SK-N-SH treated with all-trans-retinoic acid at 6 μM for 48 hours (cell line): Measurements from ENCODE around the gene ADARB2.

Experiments
- ATAC-seq: fragments of 200-7000 bp; cut with Tn5 transposase; 3 replicates; pipeline ENCODE4 v1.9.1; 2020; ENCODE audit warnings: mild to moderate bottlenecking, moderate library complexity
- ARNTL ChIP-seq: fragments of 450-650 bp; formaldehyde crosslinking; IDR thresholded peaks from 2 replicates; pipeline ENCODE4 v1.5.0; 2020; ENCODE audit warnings: low read depth, mild to moderate bottlenecking, moderate library complexity, borderline replicate concordance
- BACH2 ChIP-seq: fragments of 250-450 bp; sonication (Bioruptor Pico); IDR thresholded peaks from 2 replicates; pipeline ENCODE4 v1.9.0; 2021; ENCODE audit warnings: mild to moderate bottlenecking, borderline replicate concordance
- CSDC2 ChIP-seq: fragments of 250-450 bp; sonication (Bioruptor Pico); IDR thresholded peaks from 2 replicates; pipeline ENCODE4 v1.5.0; 2020; ENCODE audit warnings: mild to moderate bottlenecking, moderate library complexity
- GLIS3 ChIP-seq: fragments of 250-450 bp; sonication (Bioruptor Pico); IDR thresholded peaks from 2 replicates; pipeline ENCODE4 v1.5.0; 2020; ENCODE audit warnings: mild to moderate bottlenecking, moderate library complexity
- ISL1 ChIP-seq: fragments of 250-450 bp; sonication (Bioruptor Pico); IDR thresholded peaks from 2 replicates; pipeline ENCODE4 v2.1.2; 2022; ENCODE audit warnings: mild to moderate bottlenecking, moderate library complexity
- OSR1 ChIP-seq: fragments of 250-450 bp; sonication (Bioruptor Pico); IDR thresholded peaks from 2 replicates; pipeline ENCODE4 v1.8.0; 2022; ENCODE audit warnings: moderate library complexity, mild to moderate bottlenecking, inconsistent platforms
- PPARA ChIP-seq: fragments of 250-450 bp; sonication (Bioruptor Pico); IDR thresholded peaks from 2 replicates; pipeline ENCODE4 v1.5.0; 2020; ENCODE audit warnings: mild to moderate bottlenecking, borderline replicate concordance
- RARB ChIP-seq: fragments of 250-450 bp; sonication (Bioruptor Pico); IDR thresholded peaks from 2 replicates; pipeline ENCODE4 v1.8.0; 2021; ENCODE audit warnings: mild to moderate bottlenecking, moderate library complexity
- SNAI2 ChIP-seq: fragments of 250-450 bp; sonication (Bioruptor Pico); IDR thresholded peaks from 2 replicates; pipeline ENCODE4 v1.5.0; 2020; ENCODE audit warnings: mild to moderate bottlenecking, moderate library complexity
- ZC3H10 ChIP-seq: fragments of 250-450 bp; sonication (Bioruptor Pico); IDR thresholded peaks from 2 replicates; pipeline ENCODE4 v1.5.1; 2021; ENCODE audit warnings: mild to moderate bottlenecking, moderate library complexity
- ZFP3 ChIP-seq: fragments of 250-450 bp; sonication (Bioruptor Pico); IDR thresholded peaks from 2 replicates; pipeline ENCODE4 v1.5.0; 2020; ENCODE audit warnings: mild to moderate bottlenecking, moderate library complexity
- ZFP30 ChIP-seq: fragments of 450-650 bp; formaldehyde crosslinking; IDR thresholded peaks from 2 replicates; pipeline ENCODE4 v1.5.0; 2022; ENCODE audit warnings: mild to moderate bottlenecking, moderate library complexity
- ZNF565 ChIP-seq: fragments of 450-650 bp; formaldehyde crosslinking; conservative IDR thresholded peaks from 2 replicates; pipeline ENCODE4 v1.5.0; 2020; ENCODE audit warnings: low read depth, mild to moderate bottlenecking, moderate library complexity
- ZNF8 ChIP-seq: fragments of 450-650 bp; formaldehyde crosslinking; IDR thresholded peaks from 2 replicates; pipeline ENCODE4 v1.5.0; 2020; ENCODE audit warnings: mild to moderate bottlenecking, moderate library complexity
- TF ChIP-seq, protein P1 (sequence below): fragments of 250-450 bp; sonication (Bioruptor Pico); IDR thresholded peaks from 2 replicates; pipeline ENCODE4 v1.8.0; 2020; ENCODE audit warnings: mild to moderate bottlenecking, moderate library complexity, borderline replicate concordance
- TF ChIP-seq, protein P2 (sequence below): fragments of 250-450 bp; sonication (Bioruptor Pico); IDR thresholded peaks from 2 replicates; pipeline ENCODE4 v1.5.1; 2021; ENCODE audit warnings: mild to moderate bottlenecking, moderate library complexity
- TF ChIP-seq, protein P3 (sequence below): fragments of 250-450 bp; sonication (Bioruptor Pico); IDR thresholded peaks from 2 replicates; pipeline ENCODE4 v1.8.0; 2021; ENCODE audit warnings: low read depth, mild to moderate bottlenecking, moderate library complexity, borderline replicate concordance
- TF ChIP-seq, protein P4 (sequence below): fragments of 250-450 bp; sonication (Bioruptor Pico); IDR thresholded peaks from 2 replicates; pipeline ENCODE4 v1.5.0; 2020; ENCODE audit warnings: mild to moderate bottlenecking, moderate library complexity
- TF ChIP-seq, protein P5 (sequence below): fragments of 250-450 bp; sonication (Bioruptor Pico); IDR thresholded peaks from 2 replicates; pipeline ENCODE4 v1.5.1; 2020; ENCODE audit warnings: low read depth, mild to moderate bottlenecking, moderate library complexity

Gene ADARB2

DNA sequence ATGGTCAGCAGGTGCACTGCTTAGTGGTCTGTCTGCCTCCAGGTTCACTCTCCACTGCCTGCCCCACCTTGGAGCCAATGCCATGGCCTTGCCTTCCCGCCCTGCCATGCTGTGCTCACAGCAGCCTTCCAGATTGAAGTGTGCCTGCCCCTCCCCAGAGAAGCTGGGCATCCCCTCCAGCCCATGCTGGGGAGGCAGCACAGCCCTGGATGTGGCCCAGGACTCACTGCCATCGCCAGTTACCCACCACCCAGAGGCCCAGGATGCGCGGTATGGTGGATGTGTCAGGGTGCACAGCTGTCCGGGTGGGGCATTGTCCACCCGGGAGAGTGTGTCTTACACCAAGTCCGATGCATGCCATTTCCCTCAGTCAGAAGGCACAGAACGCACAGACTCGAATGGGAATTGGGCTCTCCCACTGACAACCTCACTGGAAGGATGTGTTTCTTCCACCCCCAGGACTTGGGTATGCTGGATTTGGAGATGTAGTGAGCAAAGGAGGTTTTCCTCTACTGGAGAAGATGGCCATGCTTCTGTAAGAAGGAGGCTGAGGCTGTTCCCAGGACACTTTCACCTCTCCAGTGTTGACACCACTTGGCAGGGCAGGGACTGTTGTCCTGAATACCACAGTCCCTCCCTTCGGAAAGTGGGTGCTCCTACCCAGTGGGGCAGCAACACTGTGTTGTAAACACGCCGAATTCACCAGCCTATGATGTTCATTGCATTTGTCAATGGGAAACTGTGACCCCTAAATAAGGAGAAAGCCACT lies 122.0 kb downstream of the ADARB2 start:
- TF ChIP-seq BACH2 = no peak
- TF ChIP-seq GLIS3 (CRISPR knock-in tag) = no peak
- no peak for TF ChIP-seq ZC3H10 (CRISPR knock-in tag)
- TF ChIP-seq, protein P1, sequence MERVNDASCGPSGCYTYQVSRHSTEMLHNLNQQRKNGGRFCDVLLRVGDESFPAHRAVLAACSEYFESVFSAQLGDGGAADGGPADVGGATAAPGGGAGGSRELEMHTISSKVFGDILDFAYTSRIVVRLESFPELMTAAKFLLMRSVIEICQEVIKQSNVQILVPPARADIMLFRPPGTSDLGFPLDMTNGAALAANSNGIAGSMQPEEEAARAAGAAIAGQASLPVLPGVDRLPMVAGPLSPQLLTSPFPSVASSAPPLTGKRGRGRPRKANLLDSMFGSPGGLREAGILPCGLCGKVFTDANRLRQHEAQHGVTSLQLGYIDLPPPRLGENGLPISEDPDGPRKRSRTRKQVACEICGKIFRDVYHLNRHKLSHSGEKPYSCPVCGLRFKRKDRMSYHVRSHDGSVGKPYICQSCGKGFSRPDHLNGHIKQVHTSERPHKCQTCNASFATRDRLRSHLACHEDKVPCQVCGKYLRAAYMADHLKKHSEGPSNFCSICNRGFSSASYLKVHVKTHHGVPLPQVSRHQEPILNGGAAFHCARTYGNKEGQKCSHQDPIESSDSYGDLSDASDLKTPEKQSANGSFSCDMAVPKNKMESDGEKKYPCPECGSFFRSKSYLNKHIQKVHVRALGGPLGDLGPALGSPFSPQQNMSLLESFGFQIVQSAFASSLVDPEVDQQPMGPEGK (CRISPR knock-in tag) = no peak
- no peak for TF ChIP-seq PPARA (CRISPR knock-in tag)
- TF ChIP-seq ISL1 (CRISPR knock-in tag) = no peak
- TF ChIP-seq ZNF8 (CRISPR knock-in tag) = no peak
- TF ChIP-seq SNAI2 (CRISPR knock-in tag) = no peak
- no peak for TF ChIP-seq ZNF565 (CRISPR knock-in tag)
- TF ChIP-seq, all 23 proteins: peak for 0
- ATAC-seq = no peak

DNA sequence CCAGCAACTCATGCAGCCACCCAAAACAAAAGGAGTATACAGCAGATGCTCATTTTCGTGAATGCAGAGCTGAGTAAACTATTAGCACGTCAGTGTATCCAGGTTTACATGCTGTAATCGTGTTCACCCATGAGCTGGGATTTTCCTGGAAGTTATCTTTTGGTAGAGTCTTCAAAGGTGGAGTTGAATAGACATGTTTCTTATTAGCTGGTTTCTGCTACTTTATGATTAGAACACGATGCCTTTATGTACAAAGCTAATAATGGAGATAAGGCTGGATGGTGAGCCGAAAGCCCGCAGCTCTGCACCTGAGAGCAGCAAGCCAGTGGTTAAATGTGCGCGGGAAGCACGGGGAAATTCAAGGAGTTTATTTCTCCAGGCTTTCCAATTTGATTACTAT lies 123.8 kb downstream of the ADARB2 start:
- no peak for ATAC-seq
- TF ChIP-seq, protein P2, sequence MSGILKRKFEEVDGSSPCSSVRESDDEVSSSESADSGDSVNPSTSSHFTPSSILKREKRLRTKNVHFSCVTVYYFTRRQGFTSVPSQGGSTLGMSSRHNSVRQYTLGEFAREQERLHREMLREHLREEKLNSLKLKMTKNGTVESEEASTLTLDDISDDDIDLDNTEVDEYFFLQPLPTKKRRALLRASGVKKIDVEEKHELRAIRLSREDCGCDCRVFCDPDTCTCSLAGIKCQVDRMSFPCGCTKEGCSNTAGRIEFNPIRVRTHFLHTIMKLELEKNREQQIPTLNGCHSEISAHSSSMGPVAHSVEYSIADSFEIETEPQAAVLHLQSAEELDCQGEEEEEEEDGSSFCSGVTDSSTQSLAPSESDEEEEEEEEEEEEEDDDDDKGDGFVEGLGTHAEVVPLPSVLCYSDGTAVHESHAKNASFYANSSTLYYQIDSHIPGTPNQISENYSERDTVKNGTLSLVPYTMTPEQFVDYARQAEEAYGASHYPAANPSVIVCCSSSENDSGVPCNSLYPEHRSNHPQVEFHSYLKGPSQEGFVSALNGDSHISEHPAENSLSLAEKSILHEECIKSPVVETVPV = no peak
- TF ChIP-seq SNAI2 (CRISPR knock-in tag) = no peak
- TF ChIP-seq ZFP3 (CRISPR knock-in tag) = no peak
- TF ChIP-seq BACH2 = no peak
- TF ChIP-seq, protein P3, sequence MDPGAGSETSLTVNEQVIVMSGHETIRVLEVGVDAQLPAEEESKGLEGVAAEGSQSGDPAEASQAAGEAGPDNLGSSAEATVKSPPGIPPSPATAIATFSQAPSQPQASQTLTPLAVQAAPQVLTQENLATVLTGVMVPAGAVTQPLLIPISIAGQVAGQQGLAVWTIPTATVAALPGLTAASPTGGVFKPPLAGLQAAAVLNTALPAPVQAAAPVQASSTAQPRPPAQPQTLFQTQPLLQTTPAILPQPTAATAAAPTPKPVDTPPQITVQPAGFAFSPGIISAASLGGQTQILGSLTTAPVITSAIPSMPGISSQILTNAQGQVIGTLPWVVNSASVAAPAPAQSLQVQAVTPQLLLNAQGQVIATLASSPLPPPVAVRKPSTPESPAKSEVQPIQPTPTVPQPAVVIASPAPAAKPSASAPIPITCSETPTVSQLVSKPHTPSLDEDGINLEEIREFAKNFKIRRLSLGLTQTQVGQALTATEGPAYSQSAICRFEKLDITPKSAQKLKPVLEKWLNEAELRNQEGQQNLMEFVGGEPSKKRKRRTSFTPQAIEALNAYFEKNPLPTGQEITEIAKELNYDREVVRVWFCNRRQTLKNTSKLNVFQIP (CRISPR knock-in tag) = no peak
- TF ChIP-seq RARB (CRISPR knock-in tag) = no peak
- TF ChIP-seq CSDC2 (CRISPR knock-in tag) = no peak
- no peak for TF ChIP-seq PPARA (CRISPR knock-in tag)
- TF ChIP-seq, protein P1 (CRISPR knock-in tag) = no peak
- no peak for TF ChIP-seq ARNTL (CRISPR knock-in tag)
- TF ChIP-seq, protein P4, sequence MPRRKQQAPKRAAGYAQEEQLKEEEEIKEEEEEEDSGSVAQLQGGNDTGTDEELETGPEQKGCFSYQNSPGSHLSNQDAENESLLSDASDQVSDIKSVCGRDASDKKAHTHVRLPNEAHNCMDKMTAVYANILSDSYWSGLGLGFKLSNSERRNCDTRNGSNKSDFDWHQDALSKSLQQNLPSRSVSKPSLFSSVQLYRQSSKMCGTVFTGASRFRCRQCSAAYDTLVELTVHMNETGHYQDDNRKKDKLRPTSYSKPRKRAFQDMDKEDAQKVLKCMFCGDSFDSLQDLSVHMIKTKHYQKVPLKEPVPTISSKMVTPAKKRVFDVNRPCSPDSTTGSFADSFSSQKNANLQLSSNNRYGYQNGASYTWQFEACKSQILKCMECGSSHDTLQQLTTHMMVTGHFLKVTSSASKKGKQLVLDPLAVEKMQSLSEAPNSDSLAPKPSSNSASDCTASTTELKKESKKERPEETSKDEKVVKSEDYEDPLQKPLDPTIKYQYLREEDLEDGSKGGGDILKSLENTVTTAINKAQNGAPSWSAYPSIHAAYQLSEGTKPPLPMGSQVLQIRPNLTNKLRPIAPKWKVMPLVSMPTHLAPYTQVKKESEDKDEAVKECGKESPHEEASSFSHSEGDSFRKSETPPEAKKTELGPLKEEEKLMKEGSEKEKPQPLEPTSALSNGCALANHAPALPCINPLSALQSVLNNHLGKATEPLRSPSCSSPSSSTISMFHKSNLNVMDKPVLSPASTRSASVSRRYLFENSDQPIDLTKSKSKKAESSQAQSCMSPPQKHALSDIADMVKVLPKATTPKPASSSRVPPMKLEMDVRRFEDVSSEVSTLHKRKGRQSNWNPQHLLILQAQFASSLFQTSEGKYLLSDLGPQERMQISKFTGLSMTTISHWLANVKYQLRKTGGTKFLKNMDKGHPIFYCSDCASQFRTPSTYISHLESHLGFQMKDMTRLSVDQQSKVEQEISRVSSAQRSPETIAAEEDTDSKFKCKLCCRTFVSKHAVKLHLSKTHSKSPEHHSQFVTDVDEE (CRISPR knock-in tag) = no peak
- TF ChIP-seq ZNF8 (CRISPR knock-in tag) = no peak
- TF ChIP-seq, protein P5, sequence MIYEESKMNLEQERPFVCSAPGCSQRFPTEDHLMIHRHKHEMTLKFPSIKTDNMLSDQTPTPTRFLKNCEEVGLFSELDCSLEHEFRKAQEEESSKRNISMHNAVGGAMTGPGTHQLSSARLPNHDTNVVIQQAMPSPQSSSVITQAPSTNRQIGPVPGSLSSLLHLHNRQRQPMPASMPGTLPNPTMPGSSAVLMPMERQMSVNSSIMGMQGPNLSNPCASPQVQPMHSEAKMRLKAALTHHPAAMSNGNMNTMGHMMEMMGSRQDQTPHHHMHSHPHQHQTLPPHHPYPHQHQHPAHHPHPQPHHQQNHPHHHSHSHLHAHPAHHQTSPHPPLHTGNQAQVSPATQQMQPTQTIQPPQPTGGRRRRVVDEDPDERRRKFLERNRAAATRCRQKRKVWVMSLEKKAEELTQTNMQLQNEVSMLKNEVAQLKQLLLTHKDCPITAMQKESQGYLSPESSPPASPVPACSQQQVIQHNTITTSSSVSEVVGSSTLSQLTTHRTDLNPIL = no peak
- no peak for TF ChIP-seq ZC3H10 (CRISPR knock-in tag)
- no peak for TF ChIP-seq ZFP30
- no peak for TF ChIP-seq OSR1 (CRISPR knock-in tag)
- TF ChIP-seq ISL1 (CRISPR knock-in tag) = no peak
